H1 (cell line): ENCODE results near the gene CDH20. TPM values are rescaled to one million over a fixed set of nuclear protein-coding genes. Genes with fewer than 3 reads are reported as not detected.

Experiments
- ASH2L ChIP-seq: fragments of 200-600, 300-600 bp; sonication (generic); IDR thresholded peaks from one replicate; pipeline ENCODE4 v1.7.1; 2017; ENCODE audit warnings: low read length
- CEBPB ChIP-seq: IDR thresholded peaks from 2 replicates; pipeline ENCODE4 v1.6.1; 2012; ENCODE audit warnings: low read depth, low read length
- HDAC6 ChIP-seq: IDR thresholded peaks from one replicate; pipeline ENCODE4 v1.7.1; 2012; ENCODE audit warnings: low read depth, mild to moderate bottlenecking, inconsistent platforms, low read length, moderate library complexity
- polyA plus RNA-seq, 7 experiments: library from polyadenylated mRNA; depleted of rRNA in 3 of 7; stranded (reverse) in 5 of 7; unstranded in 2 of 7; fragments of >200 nt in 5 of 7; fragments of 200-250 nt in 2 of 7; gene quantifications; 1 replicate in 5 of 7; 2 replicates in 1 of 7; 4 replicates in 1 of 7; pipeline versions ENCODE4 v1.2.1 to v1.2.3, GENCODE V29; 2011 to 2013; ENCODE audit warnings: missing spikeins in 2 of 7, mixed read lengths in 2 of 7
- total RNA-seq: library from RNA; stranded (reverse); fragmentation: NEBNext Ultra II Directional; extraction: Animal tissue kit (Norgen Biotek cat#: 25700); gene quantifications from 2 replicates; pipeline ENCODE4 v1.2.1, GENCODE V29; 2021

CDH20 gene
- total and polyA plus RNA-seq, 2 of the 8 experiments (the other 6 are each of a cell fraction or from before 2014, with no cell fraction given): 0.07 to 0.12 TPM

DNA sequence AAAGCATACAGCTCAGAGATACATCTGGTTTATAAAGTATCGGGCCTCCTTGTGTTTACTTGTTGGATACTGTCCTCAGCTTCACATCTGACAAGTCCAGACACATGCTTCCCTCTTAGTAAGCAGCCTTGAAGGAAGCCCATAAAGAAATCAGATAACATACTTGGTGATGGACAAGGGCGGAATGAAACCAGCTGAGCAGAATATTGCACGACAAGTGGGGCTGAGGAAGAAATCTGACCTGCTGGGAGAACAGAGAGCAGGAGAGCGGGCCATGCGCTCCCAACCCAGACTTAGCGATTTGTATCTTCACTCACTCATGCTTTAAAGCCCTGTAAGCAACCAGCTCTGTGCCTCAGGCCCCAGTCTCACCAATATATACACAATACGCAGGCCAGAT, 208.4 kb downstream of the CDH20 start (continued):
- no peak for TF ChIP-seq ASH2L
- no peak for TF ChIP-seq HDAC6
- no peak for TF ChIP-seq CEBPB
- TF ChIP-seq, all 59 proteins: peak for 0
